CD4-positive, alpha-beta T cell treated with Interleukin-15 for 1 hour (primary cell): ENCODE measurements around the gene FAM184B.

Experiments
- DNase-seq: peaks from one replicate; pipeline ENCODE4 v3.0.0-alpha.2; 2020

The FAM184B gene

GRCh38 chr4:17781300-17782287 is at the start of gene FAM184B:
FAM184B (minus strand) TSS chr4:17781621; CDS start chr4:17781299, 322 bp downstream.
- no peak for DNase-seq

- no peak for DNase-seq
Measured at GRCh38 chr4:17823871-17824669, 42.6 kb upstream of the FAM184B start.

DNA sequence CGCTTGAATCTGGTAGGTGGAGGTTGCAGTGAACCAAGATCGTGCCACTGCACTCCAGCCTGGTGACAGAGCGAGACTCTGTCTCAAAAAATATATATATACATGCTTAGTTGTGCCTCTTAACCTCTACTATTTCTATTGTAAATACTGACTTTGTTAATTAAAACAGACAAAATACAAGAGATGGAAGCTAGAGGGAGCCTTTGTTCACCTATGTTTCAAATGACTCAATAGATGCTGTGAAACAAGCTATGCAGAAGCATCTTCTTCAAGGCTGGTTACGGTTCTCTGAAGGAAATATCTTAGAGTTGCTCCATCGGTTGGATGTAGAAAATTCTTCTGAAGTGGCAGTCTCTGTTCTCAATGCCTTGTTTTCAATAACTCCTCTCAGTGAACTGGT is 35.6 kb upstream of the FAM184B start:
- DNase-seq: no peak

- no peak for DNase-seq
Measured at GRCh38 chr4:17816142-17816541, 34.7 kb upstream of the FAM184B start.

GRCh38 chr4:17814140-17814539 is 32.7 kb upstream of the FAM184B start:
- DNase-seq: peak; percentile 49

GRCh38 chr4:17812801-17813200 is 31.4 kb upstream of the FAM184B start:
- DNase-seq: no peak

- DNase-seq: no peak
Measured at GRCh38 chr4:17812125-17812524, 30.7 kb upstream of the FAM184B start.

GRCh38 chr4:17811078-17811603 is 29.7 kb upstream of the FAM184B start:
- no peak for DNase-seq

DNA sequence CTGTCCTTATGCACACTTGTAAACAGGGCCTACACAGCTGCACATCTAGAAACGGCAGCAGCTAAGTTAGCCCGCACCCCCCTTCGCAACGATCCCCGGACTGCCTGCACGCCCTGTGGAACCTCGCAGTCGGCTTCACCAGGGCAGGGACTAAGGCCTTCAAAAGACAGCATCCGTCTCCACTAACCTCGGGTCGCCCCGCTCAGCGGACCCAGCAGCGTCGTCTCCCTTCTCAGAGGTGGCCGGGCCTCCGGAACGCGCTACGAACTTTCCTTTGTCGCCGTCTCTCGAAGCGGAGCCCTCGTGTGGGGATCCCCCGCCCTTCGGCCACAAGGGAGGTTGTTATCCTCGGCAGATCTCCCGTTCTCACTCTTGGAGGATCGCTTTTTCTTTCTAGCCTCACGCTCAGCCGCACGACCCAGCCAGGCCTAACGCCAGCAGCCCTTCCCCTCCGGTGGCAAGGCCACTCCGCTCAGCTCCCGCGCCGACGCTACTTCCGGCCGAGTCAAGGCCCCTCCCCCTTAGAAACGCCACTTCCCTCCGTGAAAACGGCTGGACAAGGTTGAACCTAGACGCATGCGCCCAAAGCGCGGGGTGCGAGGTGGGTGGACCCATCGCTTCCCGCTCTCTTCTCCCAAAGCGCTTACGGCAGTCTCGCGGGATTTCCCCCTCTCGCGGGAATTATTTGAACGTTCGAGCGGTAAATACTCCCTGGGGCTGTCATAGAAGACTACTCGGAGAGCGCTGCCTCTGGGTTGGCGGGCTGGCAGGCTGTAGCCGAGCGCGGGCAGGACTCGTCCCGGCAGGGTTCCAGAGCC is 29.0 kb upstream of the FAM184B start, which contains the start of the genes DCAF16 and NCAPG:
TSS of gene DCAF16 (minus strand) at position 498 of the 818 bp plus-strand sequence. CDS start 6,616 bp downstream, outside the sequence.
TSS of gene NCAPG (plus strand) at position 720 of the 818 bp plus-strand sequence. CDS start 99 bp downstream, outside the sequence.
- peak; percentile 99 for DNase-seq

DNA sequence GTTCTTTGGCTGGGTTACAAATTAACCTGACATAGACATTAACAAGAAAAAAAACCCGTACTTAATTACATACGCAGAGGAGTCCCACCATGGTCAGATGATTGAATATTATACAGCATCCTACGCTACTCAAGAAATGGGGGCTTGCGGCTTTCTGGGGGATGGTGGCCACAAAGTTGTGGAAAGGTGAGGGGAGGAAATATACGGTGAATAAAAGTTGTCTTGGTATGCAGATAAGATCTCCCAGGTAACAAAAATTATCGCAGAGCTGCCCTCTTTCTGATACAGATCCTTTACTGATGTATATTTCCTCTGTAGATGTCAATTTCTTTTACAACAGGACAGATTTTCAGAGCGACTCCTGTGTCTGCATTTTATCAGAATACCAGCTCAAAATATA is 28.2 kb upstream of the FAM184B start:
- no peak for DNase-seq

DNA sequence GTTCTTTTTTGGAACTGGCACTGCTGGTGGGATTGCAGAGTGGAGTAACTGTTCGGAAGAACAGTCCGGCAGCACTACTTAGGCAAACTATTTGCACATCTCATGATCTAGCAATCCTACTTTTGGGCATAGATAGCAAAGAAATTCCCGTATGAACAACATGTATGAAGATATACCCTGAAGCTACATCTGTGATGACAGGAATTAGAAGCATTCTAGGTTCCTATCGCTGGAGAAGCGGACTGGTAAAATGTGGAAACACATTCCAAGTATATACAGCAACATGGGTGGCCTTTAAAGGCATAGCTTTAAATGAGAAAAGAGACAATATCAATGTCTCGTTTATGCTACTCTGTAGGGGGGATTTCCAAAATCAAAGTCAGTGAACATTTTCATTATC is 26.0 kb upstream of the FAM184B start:
- DNase-seq: no peak

DNA sequence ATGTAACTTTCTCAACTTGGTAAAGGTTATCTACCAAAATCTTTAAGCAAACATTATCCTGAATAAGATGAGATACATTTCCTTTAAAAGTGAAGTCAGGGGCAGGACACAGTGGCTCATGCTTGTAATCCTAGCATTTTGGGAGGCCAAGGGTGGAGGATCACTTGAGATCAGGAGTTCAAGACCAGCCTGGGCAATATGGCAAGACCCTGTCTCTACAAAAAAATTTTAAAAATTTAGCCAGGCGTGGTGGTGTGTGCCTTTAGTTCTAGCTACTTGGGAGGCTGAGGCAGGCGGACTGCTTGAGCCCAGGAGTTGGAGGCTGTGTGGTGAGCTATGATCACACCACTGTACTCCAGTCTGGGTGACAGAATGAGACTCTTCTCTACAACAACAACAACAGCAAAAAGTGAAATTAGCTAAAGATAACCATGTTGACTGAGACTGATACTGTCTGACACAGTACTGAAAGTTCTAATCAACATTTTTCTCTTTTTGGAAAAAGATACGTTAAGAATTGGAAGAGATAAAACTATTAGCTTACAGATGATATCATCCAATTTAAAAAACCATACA is 24.2 kb upstream of the FAM184B start:
- no peak for DNase-seq

- no peak for DNase-seq
Measured at GRCh38 chr4:17797808-17798207, 16.4 kb upstream of the FAM184B start.

DNA sequence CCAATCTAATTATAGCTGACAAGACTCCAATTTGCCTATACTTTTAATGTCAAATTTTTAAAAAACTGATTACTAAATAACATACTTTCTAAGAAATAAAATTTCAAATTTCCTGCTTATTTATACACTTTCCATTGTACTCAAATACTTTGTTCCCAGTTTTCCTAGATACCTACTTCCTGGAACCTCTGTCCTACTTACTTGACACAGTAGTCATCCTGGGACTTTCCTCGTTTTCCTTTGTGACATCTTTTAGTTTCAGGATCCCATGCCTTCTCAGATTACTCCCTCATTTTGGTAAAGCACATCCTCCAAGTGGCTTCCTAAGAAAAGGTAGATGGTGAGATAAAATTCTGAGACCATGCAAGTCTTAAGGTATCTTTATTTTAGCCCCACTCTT is 13.3 kb upstream of the FAM184B start:
- DNase-seq: no peak

GRCh38 chr4:17788956-17789355 is 7.5 kb upstream of the FAM184B start:
- DNase-seq: no peak

DNA sequence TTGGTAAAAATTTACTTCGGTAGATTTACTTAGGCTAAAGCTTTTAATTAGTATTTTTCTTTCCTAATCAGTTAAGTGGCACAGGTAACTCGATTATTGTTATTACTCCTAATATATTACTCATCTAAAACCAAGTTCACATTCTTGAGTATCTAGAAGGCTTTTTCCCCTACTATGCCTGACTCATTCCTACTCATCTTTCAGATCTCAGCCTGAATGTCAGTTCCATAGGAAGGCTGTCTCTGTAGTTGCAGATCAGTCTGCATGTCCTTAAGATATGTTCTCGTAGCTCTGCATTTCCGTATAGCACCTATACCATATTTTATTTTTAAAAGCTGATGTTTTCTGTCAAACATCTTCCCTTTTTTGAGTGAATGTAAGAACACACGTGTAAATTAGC is 5.9 kb upstream of the FAM184B start:
- DNase-seq: no peak

GRCh38 chr4:17786567-17786966 is 5.1 kb upstream of the FAM184B start:
- DNase-seq: no peak

DNA sequence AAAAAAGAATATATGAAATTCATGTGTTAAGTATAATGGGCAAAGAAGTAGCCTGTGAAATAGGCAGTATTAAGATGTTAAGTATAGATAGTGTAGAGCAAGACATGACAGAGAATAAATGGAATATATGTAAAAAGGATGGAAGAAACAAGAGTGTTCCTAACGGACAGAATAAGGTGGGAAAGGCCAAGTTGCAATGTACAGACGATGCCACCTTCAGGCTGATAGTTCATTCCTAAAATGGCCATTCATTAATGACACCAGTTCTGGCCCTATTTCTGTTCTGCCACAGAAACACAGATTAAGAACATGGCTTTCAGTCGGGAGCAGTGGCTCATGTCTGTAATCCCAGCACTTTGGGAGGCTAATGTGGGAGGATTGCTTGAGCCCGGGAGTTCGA is 4.4 kb upstream of the FAM184B start:
- no peak for DNase-seq

DNA sequence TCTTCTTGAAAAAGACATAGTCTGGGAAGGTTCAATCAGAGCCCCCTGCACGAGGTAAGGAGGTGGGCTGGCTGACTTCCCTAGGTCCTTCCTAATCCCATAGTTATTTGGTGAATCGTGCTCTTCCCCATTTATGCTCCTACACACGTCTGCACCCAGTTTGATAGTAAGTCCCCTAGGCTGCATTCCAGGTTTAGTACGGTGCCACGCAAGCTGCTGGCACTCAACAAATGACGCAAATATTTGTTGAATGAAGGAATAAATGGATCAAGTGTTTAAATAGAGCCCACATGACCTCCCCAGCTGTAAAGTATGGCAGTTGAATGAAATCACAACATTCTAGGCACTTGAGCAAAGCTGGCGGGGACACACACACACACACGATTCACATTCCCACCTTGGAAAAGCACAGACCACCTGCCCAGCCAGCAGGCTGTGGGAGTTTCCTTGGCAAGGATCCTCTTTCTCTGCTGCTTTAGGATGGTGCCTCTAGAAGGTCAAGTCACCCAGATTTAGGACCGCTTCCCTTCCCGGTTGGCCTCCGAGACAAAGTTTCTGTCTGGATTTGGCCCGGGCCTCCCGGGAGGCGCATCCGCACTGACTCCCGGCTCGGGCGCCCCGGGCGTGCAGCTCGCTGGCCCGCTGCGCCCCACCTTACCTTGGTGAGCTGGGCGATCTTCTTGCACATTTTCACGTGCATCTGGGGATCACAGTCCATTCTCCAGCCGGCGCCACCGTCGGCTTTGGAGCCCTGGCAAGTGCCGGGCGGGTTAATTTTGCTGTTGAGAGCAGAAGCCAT is 721 bp downstream of the FAM184B start:
- no peak for DNase-seq

DNA sequence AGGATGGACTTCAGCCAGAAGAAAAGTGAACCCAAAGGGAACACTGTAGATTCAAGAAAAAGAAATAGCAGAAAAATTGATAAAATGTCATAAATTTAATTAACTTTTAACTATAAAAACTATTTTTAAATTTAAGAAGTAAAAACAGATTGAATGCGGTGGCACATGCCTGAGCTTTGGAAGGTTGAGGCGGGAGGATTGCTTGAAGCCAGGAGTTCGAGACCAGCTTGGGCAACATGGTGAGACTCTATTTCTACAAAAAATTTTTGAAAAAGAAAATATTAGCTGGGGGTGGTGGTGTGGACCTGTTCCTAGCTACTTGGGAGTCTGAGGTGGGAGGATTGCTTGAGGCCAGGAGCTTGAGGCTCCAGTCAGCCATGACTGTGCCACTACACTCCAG is 3.0 kb downstream of the FAM184B start:
- no peak for DNase-seq

GRCh38 chr4:17773135-17773698 is 8.2 kb downstream of the FAM184B start:
- DNase-seq: no peak
